SIG-M5 treated with dmso at 0.1 percent for 504 hours (cell line): Measurements from ENCODE around the gene FBRS.

Experiments used
- DNase-seq: peaks from one replicate; lab custom pipeline; 2025; ENCODE audit not compliant: unreplicated experiment; lab: John Stamatoyannopoulos, UW

Gene FBRS

DNA sequence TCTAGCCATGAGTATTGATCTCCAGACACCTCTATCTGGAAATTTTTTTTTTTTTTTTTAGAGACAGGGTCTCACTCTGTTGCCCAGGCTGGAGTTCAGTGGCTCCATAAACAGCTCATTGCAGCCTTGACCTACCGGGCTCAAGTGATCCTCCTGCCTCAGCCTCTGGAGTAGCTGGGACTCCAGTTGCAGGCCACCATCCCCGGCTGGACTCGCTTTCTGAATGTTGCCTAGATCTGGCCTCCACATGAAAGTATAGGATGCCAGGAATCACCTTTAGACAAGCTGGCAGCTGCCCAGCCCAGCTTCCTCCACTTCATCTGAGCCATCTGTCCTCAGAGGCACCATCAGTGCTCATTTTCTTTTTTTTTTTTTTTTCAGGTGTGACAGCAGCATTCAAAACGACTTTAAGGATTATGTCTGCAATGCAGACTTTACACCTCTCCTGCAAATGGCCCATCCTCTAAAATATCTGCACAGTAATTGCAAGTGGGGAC lies 13.8 kb upstream of the FBRS start:
- DNase-seq = no peak

DNA sequence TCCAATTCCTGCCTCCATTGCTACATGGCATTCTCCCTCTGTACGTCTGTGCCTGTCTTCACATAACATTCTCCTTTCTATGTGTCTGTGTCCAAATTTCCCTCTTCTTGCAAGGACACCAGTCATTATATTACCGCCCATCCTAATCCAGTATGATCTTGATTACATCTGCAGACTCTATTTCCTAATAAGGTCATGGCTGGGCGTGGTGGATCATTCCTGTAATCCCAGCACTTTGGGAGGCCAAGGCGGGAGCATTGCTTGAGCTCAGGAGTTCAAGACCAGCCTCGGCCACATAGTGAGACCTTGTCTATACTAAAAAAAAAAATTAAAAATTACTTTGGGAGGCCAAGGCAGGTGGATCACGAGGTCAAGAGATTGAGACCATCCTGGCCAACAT lies 12.5 kb upstream of the FBRS start:
- no peak for DNase-seq

DNA sequence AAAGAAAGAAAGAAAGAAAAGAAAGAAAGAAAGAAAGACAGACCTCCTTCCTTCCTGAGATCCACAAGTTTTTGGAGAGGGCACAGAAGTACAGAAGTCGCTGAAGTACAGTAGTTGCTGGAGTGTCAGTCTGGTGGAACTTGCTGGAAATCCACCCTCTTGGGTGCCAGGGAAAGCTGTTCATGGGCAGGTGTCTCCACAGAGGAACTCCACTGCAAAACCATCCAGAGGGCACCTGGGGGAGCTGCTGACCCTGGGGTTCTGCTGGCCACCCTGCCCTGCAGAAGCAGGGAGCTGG lies 11.0 kb upstream of the FBRS start:
- no peak for DNase-seq

DNA sequence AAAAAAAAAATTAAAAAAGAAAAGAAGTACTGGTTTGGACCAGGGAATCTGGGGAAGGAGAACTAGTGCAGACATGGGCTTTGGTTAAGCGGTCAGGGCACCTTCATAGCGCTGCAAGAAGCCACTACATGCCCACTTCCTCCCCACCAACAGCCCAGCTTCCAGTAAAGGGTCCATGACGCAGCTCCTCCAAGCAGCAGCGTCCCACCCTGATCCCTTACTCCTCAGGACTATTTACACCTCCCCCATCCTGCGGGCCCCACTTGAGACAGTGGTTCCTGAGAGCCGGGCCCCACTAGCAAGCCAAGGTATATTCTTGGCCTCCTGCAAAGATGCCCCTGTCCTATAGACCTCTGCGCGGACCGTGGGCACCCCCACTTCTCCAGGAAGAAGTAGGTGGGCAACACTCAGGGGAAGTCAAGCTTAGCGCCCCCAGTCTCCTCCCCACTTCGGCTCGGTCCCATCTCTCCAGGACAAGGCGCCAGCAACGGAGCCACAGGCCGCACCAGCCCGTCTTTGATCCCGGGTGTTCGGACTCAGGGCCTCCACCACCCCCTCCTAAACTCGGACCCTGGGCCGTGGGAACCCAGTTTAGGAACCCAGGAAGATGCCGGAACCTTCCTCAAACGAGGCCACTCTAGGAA lies 8.4 kb upstream of the FBRS start:
- DNase-seq = no peak

DNA sequence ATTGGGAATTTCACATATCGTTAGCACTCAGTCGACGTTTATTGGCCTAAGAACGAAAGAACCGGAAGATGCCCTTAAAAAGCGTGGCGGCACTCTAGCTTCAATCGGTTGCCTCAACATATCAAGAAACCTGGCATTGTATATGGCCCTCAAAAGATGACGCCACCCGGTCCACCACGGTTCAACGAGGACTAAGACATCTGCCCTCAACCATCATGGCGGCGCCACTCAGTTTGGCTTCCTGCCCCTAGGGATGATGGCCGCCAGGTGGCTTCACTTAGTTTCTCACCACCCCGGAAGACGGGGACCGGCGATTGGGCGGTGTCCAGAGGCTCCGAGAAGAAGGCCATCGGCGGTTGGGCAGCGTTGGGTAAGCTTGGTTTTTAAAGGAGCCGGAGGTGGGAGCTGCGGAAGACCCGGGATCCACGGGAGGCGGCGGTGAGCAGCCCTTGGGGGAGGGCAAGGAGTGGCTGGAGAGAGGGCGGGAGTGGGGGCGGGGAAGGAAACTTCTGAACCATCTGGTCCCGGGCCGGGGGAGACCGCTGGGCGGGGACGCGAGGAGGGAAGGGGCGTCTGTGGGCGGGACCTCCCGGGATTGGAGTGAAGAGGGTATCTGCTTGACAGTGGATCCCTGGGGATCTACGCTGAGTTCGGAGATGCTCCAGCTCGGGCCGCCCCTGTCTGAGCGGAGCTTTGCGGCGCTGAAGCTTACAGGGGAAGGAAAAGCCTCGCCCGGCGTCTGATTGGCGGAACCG lies 7.7 kb upstream of the FBRS start, which contains the start of gene PRR14:
PRR14 (plus strand) TSS at position 592 of the 755 bp plus-strand sequence. CDS start 686 bp downstream, outside the sequence.
- peak; percentile 99 for DNase-seq

DNA sequence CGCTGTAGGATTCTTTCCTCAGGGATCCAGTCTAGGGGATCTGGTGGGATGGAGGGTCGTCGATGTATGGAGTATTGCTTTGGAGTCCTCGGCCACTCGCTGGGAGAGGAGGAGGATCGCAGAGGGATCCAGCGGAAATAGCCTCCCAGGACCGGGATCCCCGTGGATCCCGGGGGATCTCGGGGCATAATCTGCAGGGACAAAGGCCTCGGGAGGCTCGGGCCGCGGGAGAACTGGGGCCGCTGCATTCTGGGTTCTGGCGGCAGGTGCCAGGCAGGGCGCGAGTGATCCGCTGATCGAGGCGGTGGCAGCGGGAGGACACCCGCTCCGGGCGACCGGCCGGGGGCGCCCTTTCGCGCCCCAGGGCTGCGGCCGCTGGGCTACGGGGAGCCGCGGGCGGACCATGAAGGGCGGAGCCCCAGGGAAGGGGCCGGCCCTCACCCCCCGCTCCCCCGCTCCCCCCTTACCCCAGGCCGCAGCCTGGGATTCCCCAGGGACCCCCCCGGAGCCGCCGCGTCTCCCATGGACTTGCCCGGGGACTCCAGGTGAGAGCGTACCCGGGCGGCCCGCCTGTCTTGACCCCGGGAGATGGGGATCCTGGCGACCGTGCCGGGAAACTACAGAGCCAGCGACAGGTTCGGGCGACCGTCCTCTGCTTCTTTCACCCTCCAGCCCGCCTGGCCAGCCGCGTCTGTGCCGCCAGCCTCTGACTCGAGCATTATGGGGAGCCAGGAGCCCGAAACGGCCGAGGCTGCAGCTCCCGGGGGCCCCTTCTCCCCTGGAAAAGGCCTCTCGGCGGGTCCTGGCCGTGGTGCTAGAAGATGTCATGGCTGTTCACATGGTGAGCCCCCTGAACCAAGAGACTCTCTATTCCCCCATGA lies 6.9 kb upstream of the FBRS start:
- DNase-seq = peak; percentile 31

DNA sequence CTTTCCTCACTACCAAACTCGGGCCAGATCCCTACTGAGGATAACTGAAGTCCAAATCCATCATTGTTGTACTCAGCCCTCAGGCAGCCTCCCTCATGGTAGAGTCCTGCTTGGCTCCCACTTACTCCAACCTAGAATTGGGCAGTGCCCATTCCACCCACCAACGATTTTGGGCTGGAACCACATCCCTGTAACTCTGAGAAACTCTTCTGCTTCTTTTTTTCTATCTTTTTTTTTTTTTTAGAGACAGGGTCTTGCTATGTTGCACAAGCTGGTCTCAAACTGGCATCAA lies 6.3 kb upstream of the FBRS start:
- DNase-seq = no peak

DNA sequence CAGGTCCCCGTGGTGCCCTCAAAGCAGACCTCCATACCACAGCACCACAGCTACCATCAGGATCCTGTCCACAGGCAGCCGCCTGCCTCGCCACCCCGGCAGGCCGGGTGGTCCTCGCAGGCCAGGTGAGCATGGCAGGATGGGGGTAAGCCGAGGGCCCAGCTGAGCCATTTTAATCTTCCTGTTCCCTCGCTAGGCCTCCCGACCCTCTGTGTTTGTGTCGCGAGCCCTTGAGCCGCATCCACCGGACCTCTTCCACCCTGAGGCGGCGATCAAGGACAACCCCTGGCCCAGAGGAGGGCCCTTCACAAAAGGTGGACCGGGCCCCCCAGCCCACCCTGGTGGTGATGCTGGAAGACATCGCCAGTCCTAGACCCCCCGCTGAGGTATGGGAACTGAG lies 5.5 kb upstream of the FBRS start:
- DNase-seq = no peak

DNA sequence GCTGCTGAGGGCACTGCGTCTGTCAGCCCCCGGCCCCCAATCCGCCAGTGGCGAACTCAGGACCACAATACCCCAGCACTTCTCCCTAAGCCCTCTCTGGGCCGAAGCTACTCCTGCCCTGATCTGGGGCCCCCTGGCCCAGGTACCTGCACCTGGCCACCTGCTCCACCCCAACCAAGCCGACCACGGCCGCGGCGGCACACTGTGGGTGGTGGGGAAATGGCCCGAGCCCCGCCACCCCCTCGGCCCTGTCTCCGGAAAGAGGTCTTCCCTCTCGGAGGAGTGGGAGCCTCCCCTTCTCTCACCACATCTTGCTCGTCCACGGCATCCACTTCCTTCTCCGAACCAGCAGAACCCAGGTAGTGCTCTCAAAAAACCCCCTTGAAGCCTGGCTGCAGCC lies 3.4 kb upstream of the FBRS start:
- no peak for DNase-seq

DNA sequence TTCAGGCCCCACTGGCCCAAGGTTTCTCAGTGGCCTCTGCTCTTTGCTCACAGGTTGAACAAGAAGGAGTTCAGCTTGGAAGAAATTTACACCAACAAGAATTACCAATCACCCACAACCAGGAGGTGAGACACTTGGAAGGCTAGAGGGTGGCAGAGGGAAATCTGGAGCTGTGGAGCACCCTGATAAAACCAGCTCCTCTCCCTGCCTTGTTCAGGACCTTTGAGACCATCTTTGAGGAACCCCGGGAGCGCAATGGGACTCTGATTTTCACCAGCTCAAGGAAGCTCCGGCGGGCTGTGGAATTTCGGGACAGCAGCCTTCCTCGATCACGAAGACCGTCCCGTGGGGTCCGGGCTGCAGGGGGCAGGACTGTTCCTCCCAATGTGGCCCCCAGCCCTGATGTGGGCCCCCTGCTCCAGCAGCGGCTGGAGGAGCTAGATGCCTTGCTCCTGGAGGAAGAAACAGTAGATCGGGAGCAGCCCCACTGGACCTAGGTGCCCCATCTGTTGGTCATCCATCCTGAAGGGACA lies 2.4 kb upstream of the FBRS start:
- no peak for DNase-seq

DNA sequence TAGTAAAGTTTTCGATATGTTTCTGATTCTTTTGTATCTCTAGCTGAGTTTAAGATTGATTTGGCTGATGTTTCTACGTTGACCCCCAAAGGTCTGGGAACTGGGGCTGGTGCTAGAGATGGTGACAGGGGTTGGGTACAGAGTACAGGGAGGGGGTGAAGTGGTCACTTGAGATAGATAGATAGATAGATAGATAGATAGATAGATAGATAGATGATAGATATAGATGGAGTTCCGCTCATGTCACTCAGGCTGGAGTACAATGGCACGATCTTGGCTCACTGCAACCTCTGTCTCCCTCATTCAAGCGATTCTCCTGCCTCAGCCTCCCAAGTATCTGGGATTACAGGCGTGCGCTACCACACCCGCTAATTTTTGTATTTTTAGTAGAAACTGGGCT lies 1.8 kb upstream of the FBRS start:
- no peak for DNase-seq

DNA sequence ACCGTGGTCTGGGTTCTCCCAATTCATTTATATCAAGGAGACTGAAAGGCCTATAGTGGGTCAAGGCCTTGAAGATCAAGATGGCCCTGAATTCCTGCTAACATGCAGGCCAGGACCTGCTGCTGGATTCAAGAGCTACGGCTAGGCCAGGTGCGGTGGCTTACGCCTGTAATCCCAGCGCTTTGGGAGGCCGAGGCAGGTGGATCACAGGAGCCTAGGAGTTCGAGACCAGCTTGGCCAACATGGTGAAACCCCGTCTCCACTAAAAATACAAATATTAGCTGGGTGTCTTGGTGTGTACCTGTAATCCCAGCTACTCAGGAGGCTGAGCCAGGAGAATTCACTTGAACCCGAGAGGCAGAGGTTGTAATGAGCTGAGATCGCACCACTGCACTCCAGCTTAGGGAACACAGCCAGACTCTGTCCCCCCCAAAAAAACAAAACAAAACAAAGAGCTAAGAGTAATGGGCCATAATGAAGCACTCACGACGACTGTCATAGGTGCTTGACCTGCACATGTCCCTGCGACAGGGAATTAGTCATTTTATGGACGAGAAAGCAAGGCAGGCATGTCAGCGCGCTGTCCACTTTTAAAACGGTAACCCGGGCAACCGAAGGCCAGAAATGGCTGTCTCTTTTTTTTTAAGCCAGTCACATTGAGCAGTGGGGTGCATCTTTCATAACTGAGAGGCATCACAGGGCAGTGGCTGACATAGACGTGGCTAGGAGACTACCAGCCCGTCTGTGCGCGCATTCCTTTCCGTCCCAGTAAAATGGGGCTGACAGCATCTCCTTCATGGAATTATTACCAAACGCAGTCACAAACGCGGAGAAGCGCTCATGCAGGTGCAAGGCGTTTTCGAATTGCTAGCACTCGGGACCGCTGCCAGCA lies 1.0 kb upstream of the FBRS start:
- DNase-seq = peak; percentile 72

DNA sequence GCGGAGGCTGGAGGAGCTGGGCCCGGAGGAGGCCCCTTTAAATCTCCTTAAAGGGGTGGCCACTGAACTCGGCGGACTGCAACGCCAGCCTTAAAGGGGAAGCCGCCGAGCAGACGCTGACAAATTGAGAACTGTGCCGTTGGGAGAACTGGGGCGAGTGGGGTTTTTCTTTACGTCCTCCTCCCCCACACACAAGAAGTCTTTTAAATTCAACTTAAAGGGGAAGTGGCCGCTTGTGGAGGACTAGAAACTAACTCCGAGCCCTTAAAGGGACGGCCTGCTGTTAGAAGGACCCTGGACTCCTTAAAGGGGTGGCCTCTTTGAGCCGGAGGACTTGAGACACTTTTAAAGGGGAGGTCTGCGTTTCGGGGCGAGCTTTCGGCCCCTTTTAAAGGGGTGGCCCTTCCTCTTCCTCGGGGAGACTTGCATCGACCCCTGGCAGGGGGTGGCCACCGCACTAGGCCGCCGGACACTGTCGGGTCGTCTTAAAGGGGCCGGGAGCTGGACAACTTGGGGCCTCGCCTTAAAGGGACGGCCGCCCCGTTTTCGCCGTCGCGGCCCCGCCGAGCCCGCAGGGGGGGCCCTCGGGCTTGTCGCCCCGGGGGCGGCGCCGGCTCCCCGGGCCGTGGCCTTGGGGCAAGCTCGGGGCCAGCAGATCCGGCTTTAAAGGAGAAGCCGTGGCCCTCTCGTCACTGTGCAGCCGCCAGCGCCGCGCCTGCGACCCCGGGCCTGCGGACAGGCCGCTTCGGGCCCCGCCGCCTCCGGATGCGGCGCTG lies 688 bp downstream of the FBRS start:
- peak; percentile 99 for DNase-seq

DNA sequence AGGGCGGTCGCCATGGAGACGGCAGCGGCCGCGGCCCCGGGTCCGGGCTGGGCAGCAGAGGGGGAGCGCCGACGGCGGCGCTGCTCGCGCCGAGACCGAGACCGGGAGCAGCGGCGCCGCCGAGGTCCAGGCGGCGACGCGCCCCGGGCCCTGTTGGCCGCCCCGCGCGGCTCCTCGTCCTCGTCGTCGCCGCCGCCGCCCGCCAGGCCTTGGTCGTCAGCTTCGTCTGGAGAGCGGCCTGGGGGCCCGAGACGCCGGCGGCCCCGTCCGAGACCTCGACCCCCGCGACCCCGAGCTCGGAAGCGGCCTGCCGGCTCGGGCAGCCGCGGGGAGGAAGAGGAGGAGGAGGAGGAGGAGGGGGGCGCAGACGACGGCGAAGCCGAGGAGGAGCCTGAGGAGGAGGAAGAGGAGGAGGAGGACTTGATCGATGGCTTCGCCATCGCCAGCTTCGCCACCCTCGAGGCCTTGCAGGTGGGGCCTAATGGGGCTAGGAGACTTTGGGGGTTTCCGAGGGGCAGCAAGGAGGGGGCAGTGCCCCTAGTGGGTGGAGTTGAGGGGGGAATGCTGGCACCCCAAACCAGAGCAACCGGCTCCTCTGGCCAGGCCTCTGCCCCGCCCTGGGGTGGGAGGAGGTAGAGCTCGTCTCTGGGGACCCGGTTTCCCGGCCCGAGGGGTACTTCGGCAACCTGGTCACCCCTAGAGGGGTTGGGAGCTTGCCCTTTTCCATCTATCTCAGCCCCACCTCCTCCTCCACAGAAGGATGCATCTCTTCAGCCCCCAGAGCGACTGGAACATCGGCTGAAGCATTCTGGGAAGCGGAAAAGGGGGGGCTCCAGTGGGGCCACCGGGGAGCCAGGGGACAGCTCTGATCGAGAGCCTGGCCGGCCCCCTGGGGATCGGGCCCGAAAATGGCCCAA lies 1.5 kb downstream of the FBRS start:
- peak; percentile 22 for DNase-seq

DNA sequence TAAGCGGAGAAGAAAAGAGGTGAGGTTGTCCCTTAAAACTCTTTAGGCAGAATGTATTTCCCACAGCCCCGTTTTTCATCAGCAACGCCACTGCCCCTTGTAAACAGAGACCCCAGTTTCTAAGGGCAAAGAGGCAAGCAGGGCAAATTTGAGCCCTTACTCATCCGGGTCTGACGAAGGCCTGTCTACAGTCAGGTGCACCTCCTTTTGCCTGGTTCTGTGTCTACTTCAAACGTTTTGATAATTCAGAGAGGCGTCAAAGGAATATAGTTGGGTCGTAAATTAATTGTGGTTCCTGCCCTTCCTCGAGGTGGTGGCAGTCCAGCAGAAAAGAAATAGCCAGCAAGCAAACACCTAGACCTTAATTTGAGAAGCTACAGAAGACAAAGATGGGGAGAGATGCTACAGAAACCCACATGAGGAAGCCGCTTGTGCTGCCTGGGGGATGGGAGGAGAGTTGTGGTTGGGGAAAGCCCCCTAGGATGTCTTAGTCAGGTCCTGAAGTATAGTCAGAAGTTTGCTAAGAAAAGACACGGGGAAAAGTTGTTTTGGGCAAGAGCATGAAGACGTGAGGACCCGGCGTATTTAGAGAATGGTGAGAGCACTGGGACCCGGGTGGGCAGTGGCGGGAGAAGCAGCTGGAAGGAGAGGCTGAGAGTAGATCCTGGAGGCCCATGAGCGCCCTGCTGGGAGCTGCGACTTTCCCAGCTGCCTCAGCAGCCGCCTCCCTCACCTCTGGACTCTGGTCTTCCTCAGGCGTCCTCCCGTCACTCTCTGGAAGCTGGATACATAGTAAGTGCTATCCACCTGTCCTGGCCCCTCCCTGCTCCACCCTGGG lies 2.4 kb downstream of the FBRS start:
- peak; percentile 69 for DNase-seq

DNA sequence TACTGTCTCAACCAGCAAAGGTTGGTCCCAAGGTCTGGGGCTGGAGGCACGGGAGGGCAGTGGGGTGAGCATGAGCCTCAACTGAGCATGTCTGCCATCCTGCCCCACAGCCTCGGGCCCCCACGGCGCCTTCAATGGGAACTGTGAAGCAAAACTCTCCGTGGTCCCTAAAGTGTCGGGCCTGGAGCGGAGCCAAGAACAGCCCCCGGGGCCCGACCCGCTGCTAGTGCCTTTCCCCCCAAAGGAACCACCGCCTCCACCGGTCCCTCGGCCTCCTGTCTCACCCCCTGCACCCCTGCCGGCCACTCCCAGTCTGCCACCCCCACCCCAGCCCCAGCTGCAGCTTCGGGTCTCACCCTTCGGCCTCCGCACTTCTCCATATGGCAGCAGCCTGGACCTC lies 4.2 kb downstream of the FBRS start:
- no peak for DNase-seq

DNA sequence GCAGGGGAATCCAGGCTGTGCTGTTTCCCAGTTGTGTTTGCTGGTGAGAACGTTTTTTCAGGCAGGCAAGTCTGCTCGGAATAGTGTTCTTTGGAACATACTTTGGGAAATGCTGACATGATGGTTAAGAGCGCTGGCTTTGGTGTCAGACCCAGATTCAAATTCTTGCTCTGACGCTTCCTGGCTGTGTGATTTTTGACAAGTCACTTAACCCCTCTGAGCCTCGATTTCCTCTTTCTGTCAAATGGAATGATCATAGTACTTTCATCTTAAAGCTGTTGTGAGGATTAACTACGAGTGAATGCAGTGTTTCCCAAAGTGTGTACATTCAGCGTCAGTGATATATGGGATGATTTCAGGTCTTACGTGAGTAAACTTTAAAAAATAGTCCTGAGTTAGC lies 4.8 kb downstream of the FBRS start:
- DNase-seq = no peak

DNA sequence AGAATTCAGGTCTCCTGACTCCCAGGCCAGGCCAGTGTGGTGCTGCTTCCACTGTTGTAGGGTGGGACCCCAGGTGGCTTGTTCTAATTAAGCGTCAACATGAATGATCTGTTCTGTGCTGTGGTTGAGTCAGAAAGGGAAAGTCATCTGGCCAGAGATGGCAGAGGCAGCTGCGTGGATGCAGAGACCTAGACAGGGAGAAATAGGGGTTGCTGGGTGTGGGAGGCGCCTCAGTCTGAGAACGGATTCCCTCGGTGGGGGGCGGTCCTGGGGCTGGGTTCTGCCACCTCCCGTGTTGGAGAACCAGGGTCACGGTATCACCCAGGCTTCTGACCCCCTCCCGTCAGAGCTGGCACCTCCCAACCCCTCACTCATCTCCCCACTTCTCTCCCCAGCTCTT lies 5.6 kb downstream of the FBRS start:
- no peak for DNase-seq
